Subcutaneous adipose tissue (tissue), 4 donors: ENCODE measurements around the gene NAV2. TPM values are rescaled to one million over a fixed set of nuclear protein-coding genes. Genes with fewer than 3 reads are reported as not detected.

Source experiments
- CTCF ChIP-seq: fragments of 450-650 bp; IDR thresholded peaks from one replicate; pipeline ENCODE4 v1.5.1; 2016; ENCODE audit warnings: low read depth, mild to moderate bottlenecking, control low read depth, antibody characterized with exemption, moderate library complexity
- total RNA-seq, 4 donors: library from RNA; depleted of rRNA; stranded (reverse); fragments of >200 nt; gene quantifications; one replicate each; pipeline ENCODE4 v1.1.0, GENCODE V29; 2016

The NAV2 gene
- total RNA-seq, 4 donors from 2014 or later: 13.6 to 31.5 (median 27.8) TPM

DNA sequence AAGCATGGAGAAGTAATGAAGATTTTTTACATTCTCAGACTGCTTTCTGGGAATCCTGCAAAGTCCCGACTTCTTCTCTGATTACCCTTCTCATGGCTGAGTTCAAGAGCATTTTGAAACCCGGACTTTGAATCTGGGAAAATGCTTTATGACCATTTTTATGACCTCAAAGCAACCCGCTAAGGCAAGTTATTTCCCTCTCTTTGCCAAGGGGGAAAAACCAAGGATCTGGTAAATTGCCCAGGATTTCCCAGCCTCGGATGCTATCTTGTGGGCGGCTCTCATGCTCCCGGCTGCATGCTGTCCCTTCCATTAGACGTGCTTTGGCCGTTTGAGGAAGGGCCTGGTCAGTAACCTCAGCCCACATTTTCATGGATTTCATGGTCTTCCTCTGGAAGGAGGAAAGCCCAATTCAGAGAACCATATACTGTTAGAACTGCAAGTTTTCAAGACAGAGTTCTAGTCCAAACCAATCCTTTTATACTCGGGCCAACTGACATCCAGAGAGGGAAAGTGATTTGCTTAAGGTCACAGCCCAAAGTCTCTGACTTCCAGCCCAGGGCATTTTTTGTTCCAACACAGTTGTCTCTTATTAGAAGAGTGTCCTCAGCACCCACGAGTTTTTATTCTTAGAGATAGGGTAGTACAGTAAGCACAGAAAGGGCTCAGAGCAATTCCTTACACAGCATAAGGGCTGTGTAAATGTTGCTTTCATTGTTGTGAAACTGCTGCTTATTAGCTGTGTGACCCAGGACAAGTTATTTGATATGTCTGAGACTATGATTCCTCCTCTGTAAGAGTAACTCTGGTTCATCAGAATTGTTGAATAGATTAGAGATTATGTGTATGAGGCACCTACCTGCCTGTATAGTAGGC is 77.4 kb downstream of the NAV2 start:
- TF ChIP-seq CTCF: no peak

DNA sequence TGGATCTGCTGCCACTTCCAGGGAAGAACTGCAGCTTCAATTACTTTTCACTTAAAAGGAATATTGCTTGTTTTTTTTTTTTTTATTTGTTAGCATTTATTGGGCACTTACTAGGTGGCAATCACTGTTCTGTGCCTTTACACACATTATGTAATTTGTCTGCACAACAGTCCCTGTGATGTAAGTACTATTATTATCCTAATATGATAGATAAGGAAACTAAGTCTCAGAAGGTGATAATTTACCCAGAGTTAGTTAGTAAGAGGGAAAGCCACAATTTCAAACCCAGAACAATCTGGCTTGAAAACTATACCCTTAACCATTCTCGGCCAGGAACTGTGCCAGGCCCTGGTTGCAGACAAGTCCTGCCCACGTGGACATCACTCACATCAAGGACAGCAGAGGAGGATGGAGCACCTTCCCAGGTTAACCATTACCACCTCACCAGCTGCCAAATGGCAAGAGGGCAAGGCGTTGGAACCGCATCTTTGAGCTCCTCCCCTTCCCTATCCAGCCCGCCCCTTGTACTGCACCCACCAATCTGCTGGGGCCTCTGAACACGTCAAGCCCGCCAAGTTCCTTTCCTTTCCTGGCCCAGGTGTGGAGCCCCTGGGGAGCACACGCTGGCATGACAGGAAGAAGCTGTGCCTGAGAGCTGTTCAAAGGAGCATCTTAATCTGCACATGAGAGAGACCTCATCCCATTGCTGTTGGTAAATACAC is 78.4 kb downstream of the NAV2 start:
- no peak for TF ChIP-seq CTCF

GRCh38 chr11:19792510-19792909 is 79.9 kb downstream of the NAV2 start:
- no peak for TF ChIP-seq CTCF

GRCh38 chr11:19793326-19793725 is 80.7 kb downstream of the NAV2 start:
- TF ChIP-seq CTCF: no peak

GRCh38 chr11:19794161-19794560 is 81.5 kb downstream of the NAV2 start:
- TF ChIP-seq CTCF: no peak

DNA sequence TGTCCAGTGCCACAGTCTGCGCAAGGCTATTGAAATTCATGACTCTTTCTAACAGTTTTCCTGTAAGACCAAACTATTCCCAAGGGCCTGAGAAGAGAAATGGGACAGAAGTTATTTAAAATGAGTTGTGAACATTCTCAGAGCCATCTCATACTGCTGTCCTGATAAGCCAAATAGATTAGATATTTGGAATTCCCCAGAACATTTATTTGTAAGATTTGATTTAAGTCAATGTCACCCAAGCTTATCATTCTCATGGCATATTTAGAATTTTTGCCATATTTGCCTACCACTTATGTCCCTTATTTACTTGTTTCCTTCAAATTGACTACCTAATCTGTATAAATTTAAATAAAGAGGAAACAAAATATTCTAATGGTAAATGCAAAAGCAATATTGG is 82.4 kb downstream of the NAV2 start:
- TF ChIP-seq CTCF: no peak

DNA sequence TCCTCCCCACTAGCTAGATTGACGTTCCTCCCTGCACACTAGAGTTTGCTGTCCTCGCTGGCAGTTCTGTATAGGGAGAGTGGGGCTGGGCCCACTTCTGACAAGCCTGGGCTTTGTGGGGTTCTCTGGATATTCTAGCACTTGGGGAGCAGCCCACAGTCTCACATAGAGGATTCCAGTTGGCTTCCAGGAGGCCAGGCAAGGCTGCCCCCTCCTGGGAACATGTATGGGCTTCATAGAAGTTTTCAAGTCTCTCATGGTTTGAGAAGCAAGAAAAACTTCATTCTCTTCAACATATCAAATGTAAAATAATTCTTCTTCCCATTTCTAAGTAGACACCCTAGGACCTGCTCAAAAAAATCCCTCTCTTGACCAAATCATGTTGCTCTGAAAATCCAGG is 87.5 kb downstream of the NAV2 start:
- no peak for TF ChIP-seq CTCF
